HUES48 (cell line): Measurements from ENCODE around the gene CSAD.
A peak's percentile ranks its signal among the peaks of the same experiment; 100 is the strongest.
"Not testable (repeated sequence)": the region's sequence is repeated elsewhere in the genome, so short reads cannot be mapped to it uniquely, and the experiment has no call there.

ENCODE experiments used
- H3K27ac ChIP-seq: one replicate; pipeline ENCODE4 v1.7.0; 2013; ENCODE audit warnings: low read depth, low read length, inconsistent platforms
- H3K27me3 ChIP-seq: 2 replicates; pipeline ENCODE4 v1.6.1; 2013; ENCODE audit warnings: mild to moderate bottlenecking, low read length; ENCODE audit not compliant: control insufficient read depth, insufficient read depth
- H3K36me3 ChIP-seq: 2 replicates; pipeline ENCODE4 v1.6.1; 2013; ENCODE audit warnings: low read length; ENCODE audit not compliant: control insufficient read depth, insufficient read depth
- H3K4me1 ChIP-seq: 2 replicates; pipeline ENCODE4 v1.6.1; 2013; ENCODE audit warnings: mild to moderate bottlenecking, low read length; ENCODE audit not compliant: control insufficient read depth, insufficient read depth
- H3K4me3 ChIP-seq: 2 replicates; pipeline ENCODE4 v1.5.1; 2013; ENCODE audit warnings: mild to moderate bottlenecking, low read depth, low read length
- H3K9ac ChIP-seq: 2 replicates; pipeline ENCODE4 v1.6.1; 2013; ENCODE audit warnings: mild to moderate bottlenecking, low read depth, low read length, moderate library complexity
- H3K9me3 ChIP-seq: 2 replicates; pipeline ENCODE4 v1.6.1; 2013; ENCODE audit warnings: low read length; ENCODE audit not compliant: control insufficient read depth, insufficient read depth

CSAD gene

GRCh38 chr12:53177447-53177846 lies 3.3 kb downstream of the CSAD start:
- H3K4me1 ChIP-seq = peaks cover 22% of the 10 kb centered on the region
- not testable (repeated sequence) for H3K27ac ChIP-seq, H3K36me3 ChIP-seq, H3K4me3 ChIP-seq, H3K9ac ChIP-seq, H3K9me3 ChIP-seq
- H3K27me3 ChIP-seq = peaks cover 69% of the 10 kb centered on the region

GRCh38 chr12:53176750-53177149 lies 4.0 kb downstream of the CSAD start:
- H3K9me3 ChIP-seq = no peaks in the 10 kb centered on the region
- H3K9ac ChIP-seq = no peak overlapping the region
- no peaks in the 10 kb centered on the region for H3K36me3 ChIP-seq
- H3K4me1 ChIP-seq = peaks cover 21% of the 10 kb centered on the region
- no peak overlapping the region for H3K27ac ChIP-seq
- no peak overlapping the region for H3K4me3 ChIP-seq
- peaks cover 76% of the 10 kb centered on the region for H3K27me3 ChIP-seq

- Histone ChIP-seq H3K4me1 (peaks cover 15% of the 10 kb centered on the region), H3K27ac (peak overlapping the region; percentile 12), H3K36me3 (no peaks in the 10 kb centered on the region), H3K4me3 (no peak overlapping the region), H3K27me3 (peaks cover 94% of the 10 kb centered on the region), H3K9me3 (no peaks in the 10 kb centered on the region), H3K9ac (no peak overlapping the region)
These were observed 5.7 kb downstream of the CSAD start for GRCh38 chr12:53174881-53175491.

GRCh38 chr12:53173085-53173715 lies 7.5 kb downstream of the CSAD start:
- Histone ChIP-seq H3K9me3 (no peaks in the 10 kb centered on the region), H3K27ac (no peak overlapping the region), H3K4me3 (no peak overlapping the region), H3K9ac (no peak overlapping the region), H3K4me1 (peaks cover 9% of the 10 kb centered on the region), H3K27me3 (peaks cover 85% of the 10 kb centered on the region), H3K36me3 (no peaks in the 10 kb centered on the region)

GRCh38 chr12:53172352-53172751 lies 8.4 kb downstream of the CSAD start:
- H3K4me1 ChIP-seq = peaks cover 9% of the 10 kb centered on the region
- peaks cover 77% of the 10 kb centered on the region for H3K27me3 ChIP-seq
- no peak overlapping the region for H3K27ac ChIP-seq
- no peaks in the 10 kb centered on the region for H3K9me3 ChIP-seq
- no peak overlapping the region for H3K4me3 ChIP-seq
- no peaks in the 10 kb centered on the region for H3K36me3 ChIP-seq
- H3K9ac ChIP-seq = no peak overlapping the region

- H3K27ac ChIP-seq = no peak overlapping the region
These were observed 8.9 kb downstream of the CSAD start for GRCh38 chr12:53171725-53172329.

GRCh38 chr12:53170876-53171724 lies 9.6 kb downstream of the CSAD start:
- Histone ChIP-seq H3K27ac (no peak overlapping the region), H3K9me3 (no peaks in the 10 kb centered on the region), H3K36me3 (no peaks in the 10 kb centered on the region), H3K9ac (no peak overlapping the region), H3K27me3 (peaks cover 64% of the 10 kb centered on the region), H3K4me1 (peaks cover 9% of the 10 kb centered on the region), H3K4me3 (no peak overlapping the region)

More at GRCh38 chr12:53171725-53172329, 8.9 kb downstream of the CSAD start:
- Histone ChIP-seq H3K27me3 (peaks cover 71% of the 10 kb centered on the region), H3K36me3 (no peaks in the 10 kb centered on the region), H3K4me1 (peaks cover 9% of the 10 kb centered on the region), H3K9ac (no peak overlapping the region), H3K4me3 (no peak overlapping the region), H3K9me3 (no peaks in the 10 kb centered on the region)

GRCh38 chr12:53170215-53170614 lies 10.5 kb downstream of the CSAD start:
- no peaks in the 10 kb centered on the region for H3K36me3 ChIP-seq
- H3K9me3 ChIP-seq = no peaks in the 10 kb centered on the region
- H3K27ac ChIP-seq = no peak overlapping the region
- peaks cover 55% of the 10 kb centered on the region for H3K27me3 ChIP-seq
- no peak overlapping the region for H3K9ac ChIP-seq
- peaks cover 3% of the 10 kb centered on the region for H3K4me1 ChIP-seq
- no peak overlapping the region for H3K4me3 ChIP-seq

- Histone ChIP-seq H3K9me3 (no peaks in the 10 kb centered on the region), H3K4me3 (no peak overlapping the region), H3K36me3 (no peaks in the 10 kb centered on the region), H3K4me1 (peaks cover under 1% of the 10 kb centered on the region; the same call in 1 of the 2 replicates), H3K9ac (no peak overlapping the region), H3K27ac (no peak overlapping the region), H3K27me3 (peaks cover 52% of the 10 kb centered on the region)
These were observed 11.1 kb downstream of the CSAD start for GRCh38 chr12:53169644-53170043.

GRCh38 chr12:53166837-53167236 lies 13.9 kb downstream of the CSAD start:
- H3K9me3 ChIP-seq = no peaks in the 10 kb centered on the region
- no peaks in the 10 kb centered on the region for H3K4me1 ChIP-seq
- no peak overlapping the region for H3K27ac ChIP-seq
- H3K4me3 ChIP-seq = no peak overlapping the region
- peaks cover 24% of the 10 kb centered on the region for H3K27me3 ChIP-seq
- H3K36me3 ChIP-seq = no peaks in the 10 kb centered on the region
- H3K9ac ChIP-seq = no peak overlapping the region
